HG02623 (cell line): ENCODE results near the gene TCF4.

Experiments
- ATAC-seq: cut with Tn5 transposase; IDR thresholded peaks from one replicate; pipeline ENCODE4 v1.9.1; 2021; ENCODE audit warnings: moderate library complexity; ENCODE audit not compliant: unreplicated experiment

Gene TCF4

GRCh38 chr18:55272510-55273243, 315.3 kb downstream of the TCF4 start:
- no peak for ATAC-seq

GRCh38 chr18:55269622-55270021, 318.4 kb downstream of the TCF4 start:
- no peak for ATAC-seq

GRCh38 chr18:55268628-55269275, 319.2 kb downstream of the TCF4 start:
- ATAC-seq, result peak; percentile 36

GRCh38 chr18:55268151-55268601, 319.8 kb downstream of the TCF4 start:
- peak; percentile 74 for ATAC-seq

GRCh38 chr18:55266981-55267380, 321.0 kb downstream of the TCF4 start:
- no peak for ATAC-seq

GRCh38 chr18:55265984-55266383, 322.0 kb downstream of the TCF4 start:
- peak; percentile 36 for ATAC-seq

GRCh38 chr18:55265130-55265675, 322.8 kb downstream of the TCF4 start:
- ATAC-seq, result no peak

GRCh38 chr18:55264108-55264507, 323.9 kb downstream of the TCF4 start:
- ATAC-seq, result no peak

- ATAC-seq, result no peak
Measured at GRCh38 chr18:55262021-55262560, 325.9 kb downstream of the TCF4 start.

- ATAC-seq, result no peak
Measured at GRCh38 chr18:55261253-55261652, 326.7 kb downstream of the TCF4 start.

GRCh38 chr18:55258088-55258487, 329.9 kb downstream of the TCF4 start:
- ATAC-seq, result no peak

GRCh38 chr18:55256929-55257289, 331.1 kb downstream of the TCF4 start:
- no peak for ATAC-seq

GRCh38 chr18:55256226-55256928, 331.6 kb downstream of the TCF4 start:
- no peak for ATAC-seq

- ATAC-seq, result no peak
Measured at GRCh38 chr18:55253814-55254213, 334.2 kb downstream of the TCF4 start.

GRCh38 chr18:55252901-55253300, 335.1 kb downstream of the TCF4 start:
- ATAC-seq, result peak; percentile 44

GRCh38 chr18:55252053-55252675, 335.8 kb downstream of the TCF4 start:
- no peak for ATAC-seq

- ATAC-seq, result no peak
Measured at GRCh38 chr18:55251254-55251971, 336.6 kb downstream of the TCF4 start.

- no peak for ATAC-seq
Measured at GRCh38 chr18:55250768-55251173, 337.2 kb downstream of the TCF4 start.

GRCh38 chr18:55249550-55249949, 338.4 kb downstream of the TCF4 start:
- ATAC-seq, result peak; percentile 40

GRCh38 chr18:55248495-55248894, 339.5 kb downstream of the TCF4 start:
- peak; percentile 26 for ATAC-seq
